ENCODE measurements around the gene KRTAP4-2. TPM values are rescaled to one million over a fixed set of nuclear protein-coding genes. Genes with fewer than 3 reads are reported as not detected.

The KRTAP4-2 gene
- total and polyA plus RNA-seq, 5 donors from 2014 or later = not detected

DNA sequence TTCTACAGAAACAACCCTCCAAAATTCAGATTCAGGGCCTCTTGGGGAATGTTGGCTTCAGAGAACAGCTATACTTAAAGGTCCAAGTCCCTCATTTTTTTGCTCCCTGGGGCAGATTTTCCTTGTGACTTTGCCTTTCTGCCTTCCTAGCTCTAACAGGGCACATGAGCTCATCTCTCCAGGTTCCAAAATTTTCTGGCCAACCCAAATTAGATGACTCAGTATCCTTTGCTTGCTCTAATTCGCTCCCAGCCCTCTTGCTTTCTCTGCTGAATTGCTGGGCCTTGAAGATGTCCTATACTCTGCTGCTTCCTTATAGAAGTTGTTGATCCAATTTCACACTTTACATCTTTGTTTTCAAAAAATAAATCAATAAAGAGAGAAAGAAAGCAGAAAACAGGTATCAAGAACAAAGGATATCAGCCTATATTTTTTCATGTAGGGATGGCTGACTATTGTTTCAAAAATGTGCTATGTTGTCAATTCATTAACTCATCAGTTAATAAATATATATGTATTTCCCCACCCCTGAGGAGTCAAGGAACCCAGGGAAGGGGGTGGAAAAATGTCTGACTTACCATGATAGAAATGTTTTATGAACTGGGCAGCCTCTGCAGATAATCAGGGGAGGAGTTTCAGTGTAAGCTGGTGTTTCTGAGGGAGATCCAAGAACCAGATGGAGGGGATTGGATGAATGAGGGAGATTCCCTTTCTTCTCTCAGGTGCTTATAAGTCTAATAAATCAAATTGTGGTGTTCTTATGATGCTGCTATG is 1.0 kb upstream of the KRTAP4-2 start:
- Mint-ChIP-seq H3K36me3 (no peaks in the 10 kb centered on the region), H3K4me3 (no peak overlapping the region), H3K4me1 (peaks cover 0 to 2% (median 0%) of the 10 kb centered on the region in 4 donors), H3K27ac (peak overlapping the region in 1 of 3 donors; percentile 45), H3K27me3 (peaks cover 19% of the 10 kb centered on the region), H3K9me3 (peaks cover 0 to 1% (median 0%) of the 10 kb centered on the region in 7 donors)
- Histone ChIP-seq H3K9me3 (ENCODE audit: control insufficient read depth in 2 of 2, low read length in 2 of 2) (no peaks in the 10 kb centered on the region), H3K4me3 (ENCODE audit: low read depth, low read length) (no peak overlapping the region), H3K27ac (ENCODE audit: insufficient read depth, low read length, poor library complexity, severe bottlenecking) (no peak overlapping the region), H3K4me1 (ENCODE audit: control insufficient read depth, insufficient read depth, low read length, poor library complexity, severe bottlenecking) (no peaks in the 10 kb centered on the region), H3K27me3 (ENCODE audit: control insufficient read depth, insufficient read depth, low read length) (peaks cover 4% of the 10 kb centered on the region), H3K36me3 (ENCODE audit: control insufficient read depth, insufficient read depth, low read length) (no peaks in the 10 kb centered on the region)
- DNase-seq = no peak
- ATAC-seq (ENCODE audit: low read depth in 2 of 2) = no peak

DNA sequence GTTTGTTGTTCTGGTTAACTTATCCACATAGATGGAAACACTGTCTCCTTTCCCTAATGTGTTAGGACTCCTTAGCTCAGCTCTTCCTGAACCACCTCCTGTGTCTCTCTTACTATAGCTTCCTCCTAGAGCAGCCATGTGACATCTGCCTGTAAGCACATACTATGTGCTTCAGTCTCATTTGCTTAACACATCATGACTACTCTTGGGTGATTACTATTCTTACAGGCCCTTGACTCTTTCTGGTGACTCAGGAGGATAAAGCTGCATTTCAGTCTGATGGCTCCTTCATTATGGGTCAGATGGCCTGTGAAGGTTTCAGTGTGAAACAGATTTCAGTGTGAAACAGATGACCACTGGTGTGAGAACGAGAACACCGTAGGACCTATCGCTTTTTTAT is 320 bp upstream of the KRTAP4-2 start:
- Mint-ChIP-seq H3K27me3 (peaks cover 19% of the 10 kb centered on the region), H3K4me3 (no peak overlapping the region), H3K9me3 (peaks cover 0 to 1% (median 0%) of the 10 kb centered on the region in 7 donors), H3K27ac (no peak overlapping the region), H3K36me3 (no peaks in the 10 kb centered on the region), H3K4me1 (peaks cover 0 to 4% (median under 1%) of the 10 kb centered on the region in 4 donors)
- no peaks in the 10 kb centered on the region for H3K36me3 ChIP-seq (ENCODE audit: control insufficient read depth, insufficient read depth, low read length)
- no peak overlapping the region for H3K4me3 ChIP-seq (ENCODE audit: low read depth, low read length)
- H3K9me3 ChIP-seq (ENCODE audit: control insufficient read depth in 2 of 2, low read length in 2 of 2) = no peaks in the 10 kb centered on the region
- DNase-seq (no peak), ATAC-seq (ENCODE audit: low read depth in 2 of 2) (peak; percentile 40 to 55)
- no peak overlapping the region for H3K27ac ChIP-seq (ENCODE audit: insufficient read depth, low read length, poor library complexity, severe bottlenecking)
- no peaks in the 10 kb centered on the region for H3K4me1 ChIP-seq (ENCODE audit: control insufficient read depth, insufficient read depth, low read length, poor library complexity, severe bottlenecking)
- H3K27me3 ChIP-seq (ENCODE audit: control insufficient read depth, insufficient read depth, low read length) = peaks cover 4% of the 10 kb centered on the region

DNA sequence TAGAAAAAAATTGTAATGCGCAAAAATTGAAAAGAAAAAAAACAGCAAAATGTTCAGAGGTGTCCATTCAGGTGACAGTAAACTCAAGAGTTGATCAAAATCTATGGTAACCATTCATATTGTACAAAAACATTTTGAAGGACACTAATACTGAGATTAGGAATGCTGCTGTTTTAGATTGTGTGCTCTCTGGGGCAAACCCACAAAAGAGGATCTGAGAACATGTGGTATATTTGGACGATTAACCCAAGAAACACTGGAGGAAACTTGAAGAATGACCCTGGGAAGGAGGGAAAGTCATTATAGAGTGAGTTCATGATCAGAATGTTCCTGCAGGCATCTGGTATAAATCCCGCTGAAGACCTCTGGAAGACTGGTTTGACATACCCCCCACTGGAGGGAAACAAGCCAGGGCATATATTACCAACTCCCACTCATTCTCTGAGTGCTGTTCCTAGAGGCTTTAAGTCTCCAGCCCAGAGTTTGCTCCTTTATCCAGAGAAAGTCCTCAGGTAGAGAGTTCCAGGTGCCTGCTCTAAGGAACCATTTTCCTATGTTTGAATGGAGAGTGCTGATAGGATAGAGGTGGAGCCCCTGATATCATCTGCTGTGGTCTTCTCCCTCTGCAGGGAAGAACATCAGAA is 1.2 kb downstream of the KRTAP4-2 start:
- H3K27ac ChIP-seq (ENCODE audit: insufficient read depth, low read length, poor library complexity, severe bottlenecking) = no peak overlapping the region
- H3K27me3 Mint-ChIP-seq = peaks cover 14% of the 10 kb centered on the region
- H3K4me3 Mint-ChIP-seq = no peak overlapping the region
- H3K36me3 Mint-ChIP-seq = no peaks in the 10 kb centered on the region
- no peak overlapping the region for H3K27ac Mint-ChIP-seq
- peaks cover 6% of the 10 kb centered on the region for H3K27me3 ChIP-seq (ENCODE audit: control insufficient read depth, insufficient read depth, low read length)
- peaks cover 0 to 5% (median 2%) of the 10 kb centered on the region in 4 donors for H3K4me1 Mint-ChIP-seq
- no peak overlapping the region for H3K4me3 ChIP-seq (ENCODE audit: low read depth, low read length)
- no peaks in the 10 kb centered on the region for H3K9me3 Mint-ChIP-seq
- H3K9me3 ChIP-seq (ENCODE audit: control insufficient read depth in 2 of 2, low read length in 2 of 2) = no peaks in the 10 kb centered on the region
- DNase-seq (no peak), ATAC-seq (ENCODE audit: low read depth in 2 of 2) (no peak)
- H3K36me3 ChIP-seq (ENCODE audit: control insufficient read depth, insufficient read depth, low read length) = no peaks in the 10 kb centered on the region
- no peaks in the 10 kb centered on the region for H3K4me1 ChIP-seq (ENCODE audit: control insufficient read depth, insufficient read depth, low read length, poor library complexity, severe bottlenecking)

DNA sequence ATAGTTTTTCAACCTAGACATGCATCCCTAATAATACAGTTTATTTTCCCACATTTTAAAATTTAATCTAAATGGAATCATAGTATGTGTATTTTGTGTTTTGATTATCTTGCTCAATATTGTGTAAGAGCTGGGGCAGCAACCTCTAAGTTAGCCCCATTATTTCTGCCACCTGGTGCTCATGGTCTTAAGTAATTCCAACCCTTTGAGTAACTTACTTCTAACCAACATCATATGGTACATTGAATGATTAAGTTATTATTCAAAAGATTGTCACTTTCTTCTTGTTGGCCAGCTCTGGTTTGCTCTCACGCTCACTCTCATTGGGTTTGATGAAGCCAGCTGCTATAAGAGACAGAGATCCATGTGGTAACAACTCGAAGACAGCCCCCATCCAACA is 6.1 kb downstream of the KRTAP4-2 start:
- ATAC-seq (ENCODE audit: low read depth in 2 of 2) = no peak
- no peaks in the 10 kb centered on the region for H3K9me3 ChIP-seq (ENCODE audit: control insufficient read depth in 2 of 2, low read length in 2 of 2)
- no peaks in the 10 kb centered on the region for H3K9me3 Mint-ChIP-seq

DNA sequence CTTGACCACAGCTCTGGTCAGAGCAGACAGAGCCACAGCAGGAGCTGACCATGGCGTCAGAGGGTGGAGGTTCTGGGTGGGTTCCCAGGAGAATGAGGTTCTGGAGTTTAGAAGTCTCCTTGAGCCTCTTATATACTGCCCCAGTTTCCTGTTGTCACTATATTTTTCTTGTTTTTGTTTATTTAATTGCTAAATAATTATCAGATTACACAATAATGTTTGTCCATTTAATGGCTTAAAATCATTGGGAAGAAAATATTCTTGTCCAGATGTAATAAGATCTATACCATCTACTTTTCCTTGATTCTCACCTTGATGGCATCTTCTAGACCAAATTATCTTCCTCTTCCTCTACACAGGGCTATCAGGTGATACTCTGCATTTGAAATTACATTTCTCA is 9.9 kb downstream of the KRTAP4-2 start, which contains the start of gene KRTAP4-3:
KRTAP4-3 (minus strand) TSS at position 101 of the 400 bp plus-strand sequence; CDS start at position 52, 49 bp downstream.
- H3K4me1 Mint-ChIP-seq = no peaks in the 10 kb centered on the region
- ATAC-seq (ENCODE audit: low read depth in 2 of 2) (no peak), DNase-seq (no peak)
- peaks cover 0 to 1% (median 0%) of the 10 kb centered on the region in 7 donors for H3K9me3 Mint-ChIP-seq
- Histone ChIP-seq H3K27ac (ENCODE audit: insufficient read depth, low read length, poor library complexity, severe bottlenecking) (no peak within 1 kb of the TSS), H3K9me3 (ENCODE audit: control insufficient read depth in 2 of 2, low read length in 2 of 2) (no peaks in the 10 kb centered on the region), H3K4me3 (ENCODE audit: low read depth, low read length) (no peak within 1 kb of the TSS), H3K36me3 (ENCODE audit: control insufficient read depth, insufficient read depth, low read length) (no peaks in the 10 kb centered on the region), H3K4me1 (ENCODE audit: control insufficient read depth, insufficient read depth, low read length, poor library complexity, severe bottlenecking) (no peaks in the 10 kb centered on the region), H3K27me3 (ENCODE audit: control insufficient read depth, insufficient read depth, low read length) (peaks cover 7% of the 10 kb centered on the region)
- H3K27ac Mint-ChIP-seq = peak within 1 kb of the TSS in 1 of 3 donors; percentile 6
- no peaks in the 10 kb centered on the region for H3K36me3 Mint-ChIP-seq
- H3K27me3 Mint-ChIP-seq = peaks cover 13% of the 10 kb centered on the region
- H3K4me3 Mint-ChIP-seq = no peak within 1 kb of the TSS

More for the DNA sequence above, 6.1 kb downstream of the KRTAP4-2 start:
- Mint-ChIP-seq H3K27me3 (peaks cover 17% of the 10 kb centered on the region), H3K4me3 (no peak overlapping the region), H3K36me3 (no peaks in the 10 kb centered on the region), H3K4me1 (peaks cover 0 to 5% (median 2%) of the 10 kb centered on the region in 4 donors), H3K27ac (no peak overlapping the region)
- Histone ChIP-seq H3K4me3 (ENCODE audit: low read depth, low read length) (no peak overlapping the region), H3K36me3 (ENCODE audit: control insufficient read depth, insufficient read depth, low read length) (no peaks in the 10 kb centered on the region), H3K4me1 (ENCODE audit: control insufficient read depth, insufficient read depth, low read length, poor library complexity, severe bottlenecking) (no peaks in the 10 kb centered on the region), H3K27ac (ENCODE audit: insufficient read depth, low read length, poor library complexity, severe bottlenecking) (no peak overlapping the region), H3K27me3 (ENCODE audit: control insufficient read depth, insufficient read depth, low read length) (peaks cover 6% of the 10 kb centered on the region)
- DNase-seq = no peak

DNA sequence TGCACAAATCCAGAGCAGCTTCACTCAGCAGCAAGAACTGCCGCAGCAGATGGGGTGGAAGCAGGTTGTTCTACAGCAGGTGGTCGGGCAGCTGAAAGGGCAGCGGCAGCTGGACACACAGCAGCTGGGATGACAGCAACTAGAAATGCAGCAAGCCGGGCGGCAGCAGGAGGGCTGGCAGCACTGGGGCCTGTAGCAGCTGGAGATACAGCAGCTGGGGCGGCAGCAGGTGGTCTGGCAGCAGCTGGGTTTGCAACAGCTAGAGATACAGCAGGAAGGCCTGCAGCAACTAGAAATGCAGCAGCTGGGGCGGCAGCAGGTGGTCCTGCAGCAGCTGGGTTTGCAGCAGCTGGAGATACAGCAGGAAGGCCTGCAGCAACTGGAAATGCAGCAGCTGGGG is 10.5 kb downstream of the KRTAP4-2 start:
- Histone ChIP-seq H3K4me3 (ENCODE audit: low read depth, low read length) (no peak overlapping the region), H3K27ac (ENCODE audit: insufficient read depth, low read length, poor library complexity, severe bottlenecking) (no peak overlapping the region), H3K9me3 (ENCODE audit: control insufficient read depth in 2 of 2, low read length in 2 of 2) (no peaks in the 10 kb centered on the region), H3K4me1 (ENCODE audit: control insufficient read depth, insufficient read depth, low read length, poor library complexity, severe bottlenecking) (no peaks in the 10 kb centered on the region), H3K36me3 (ENCODE audit: control insufficient read depth, insufficient read depth, low read length) (no peaks in the 10 kb centered on the region), H3K27me3 (ENCODE audit: control insufficient read depth, insufficient read depth, low read length) (peaks cover 7% of the 10 kb centered on the region)
- H3K9me3 Mint-ChIP-seq = peaks cover 0 to 1% (median 0%) of the 10 kb centered on the region in 7 donors
- DNase-seq (no peak), ATAC-seq (ENCODE audit: low read depth in 2 of 2) (no peak)
- no peaks in the 10 kb centered on the region for H3K36me3 Mint-ChIP-seq
- no peak overlapping the region for H3K27ac Mint-ChIP-seq
- H3K4me3 Mint-ChIP-seq = no peak overlapping the region
- no peaks in the 10 kb centered on the region for H3K4me1 Mint-ChIP-seq
- peaks cover 15% of the 10 kb centered on the region for H3K27me3 Mint-ChIP-seq

DNA sequence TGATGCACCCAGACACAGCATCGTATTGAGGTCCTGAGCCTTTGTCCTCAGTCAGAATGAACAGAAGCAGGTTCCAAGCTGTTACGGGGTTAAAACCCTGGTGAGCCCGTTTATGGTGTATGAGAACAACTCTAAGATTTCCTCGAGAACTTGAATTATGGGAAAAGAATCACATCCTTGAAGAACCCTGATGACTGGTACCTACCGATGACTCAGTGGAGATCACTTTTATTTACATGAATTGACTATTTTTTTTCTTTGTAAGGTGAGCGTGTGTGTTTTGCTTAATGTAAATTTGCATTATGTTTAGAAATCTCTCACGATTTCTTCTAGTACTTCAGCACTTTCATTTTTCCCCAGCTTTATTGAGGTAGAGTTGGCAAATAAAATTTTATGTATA is 14.2 kb downstream of the KRTAP4-2 start:
- no peak overlapping the region for H3K27ac Mint-ChIP-seq
- H3K4me1 Mint-ChIP-seq = no peaks in the 10 kb centered on the region
- H3K36me3 Mint-ChIP-seq = no peaks in the 10 kb centered on the region
- H3K4me1 ChIP-seq (ENCODE audit: control insufficient read depth, insufficient read depth, low read length, poor library complexity, severe bottlenecking) = no peaks in the 10 kb centered on the region
- H3K27me3 ChIP-seq (ENCODE audit: control insufficient read depth, insufficient read depth, low read length) = peaks cover 8% of the 10 kb centered on the region
- H3K4me3 ChIP-seq (ENCODE audit: low read depth, low read length) = no peak overlapping the region
- peaks cover 11% of the 10 kb centered on the region for H3K27me3 Mint-ChIP-seq
- ATAC-seq (ENCODE audit: low read depth in 2 of 2) (no peak), DNase-seq (no peak)
- no peak overlapping the region for H3K27ac ChIP-seq (ENCODE audit: insufficient read depth, low read length, poor library complexity, severe bottlenecking)
- no peak overlapping the region for H3K4me3 Mint-ChIP-seq
- peaks cover 0 to 1% (median 0%) of the 10 kb centered on the region in 7 donors for H3K9me3 Mint-ChIP-seq
- H3K36me3 ChIP-seq (ENCODE audit: control insufficient read depth, insufficient read depth, low read length) = no peaks in the 10 kb centered on the region
- H3K9me3 ChIP-seq (ENCODE audit: control insufficient read depth in 2 of 2, low read length in 2 of 2) = no peaks in the 10 kb centered on the region

All from CD4-positive, CD25-positive, alpha-beta regulatory T cell (primary cell).